ENCODE measurements around the gene ANKS4B. TPM values are rescaled to one million over a fixed set of nuclear protein-coding genes. Genes with fewer than 3 reads are reported as not detected.
"Not testable (repeated sequence)": the region's sequence is repeated elsewhere in the genome, so short reads cannot be mapped to it uniquely, and the experiment has no call there.

The ANKS4B gene
- polyA plus RNA-seq, 1 experiment = not detected

GRCh38 chr16:21189311-21189710 is 44.2 kb upstream of the ANKS4B start:
- no peaks in the 10 kb centered on the region for H3K36me3 ChIP-seq (ENCODE audit: control insufficient read depth, insufficient read depth, low read length)
- H3K4me3 ChIP-seq (ENCODE audit: low read depth, low read length) = no peak overlapping the region
- ChIA-PET POLR2A (no interaction called here), CTCF (interaction anchor here (0.7 to 4.3 kb wide), 24 partner anchors 7 to 1506 kb away, joined by 3 to 30 read pairs (median 6); partner anchors contain the start of genes CRYM and LDAF1)
- TF ChIP-seq CTCF (IDR thresholded peaks at IDR 0.05; ENCODE audit: insufficient read depth, low read depth, low read length) = no peak
- DNase-seq (ENCODE audit: low read depth) = no peak
- no peaks in the 10 kb centered on the region; the same call in 1 of the 2 replicates for H3K27me3 ChIP-seq (ENCODE audit: control insufficient read depth, insufficient read depth, low read length)

GRCh38 chr16:21190013-21190412 is 43.5 kb upstream of the ANKS4B start:
- TF ChIP-seq CTCF (IDR thresholded peaks at IDR 0.05; ENCODE audit: insufficient read depth, low read depth, low read length) = no peak
- no peaks in the 10 kb centered on the region; the same call in 1 of the 2 replicates for H3K27me3 ChIP-seq (ENCODE audit: control insufficient read depth, insufficient read depth, low read length)
- no peak for DNase-seq (ENCODE audit: low read depth)
- CTCF ChIA-PET = interaction anchor here (0.8 to 4.3 kb wide), 10 partner anchors 10 to 113 kb away, joined by 3 to 30 read pairs (median 10); partner anchors contain the start of gene CRYM
- H3K36me3 ChIP-seq (ENCODE audit: control insufficient read depth, insufficient read depth, low read length) = no peaks in the 10 kb centered on the region
- POLR2A ChIA-PET = no interaction called here
- no peak overlapping the region for H3K4me3 ChIP-seq (ENCODE audit: low read depth, low read length)

- ChIA-PET POLR2A (no interaction called here), CTCF (interaction anchor here (0.6 to 4.3 kb wide), 7 partner anchors 13 to 110 kb away, joined by 3 to 30 read pairs (median 3); no protein-coding TSS in a partner anchor)
- TF ChIP-seq CTCF (IDR thresholded peaks at IDR 0.05; ENCODE audit: insufficient read depth, low read depth, low read length) = no peak
- DNase-seq (ENCODE audit: low read depth) = no peak
- H3K27me3 ChIP-seq (ENCODE audit: control insufficient read depth, insufficient read depth, low read length) = no peaks in the 10 kb centered on the region; the same call in 1 of the 2 replicates
- H3K4me3 ChIP-seq (ENCODE audit: low read depth, low read length) = no peak overlapping the region
- no peaks in the 10 kb centered on the region for H3K36me3 ChIP-seq (ENCODE audit: control insufficient read depth, insufficient read depth, low read length)
Observed at GRCh38 chr16:21190599-21190998, 42.9 kb upstream of the ANKS4B start.

- CTCF ChIA-PET = interaction anchor here (1.3 to 1.9 kb wide), 3 partner anchors 10 to 107 kb away, joined by 3 to 10 read pairs (median 4); no protein-coding TSS in a partner anchor
- no peak for DNase-seq (ENCODE audit: low read depth)
- Histone ChIP-seq H3K4me3 (ENCODE audit: low read depth, low read length) (no peak overlapping the region), H3K27me3 (ENCODE audit: control insufficient read depth, insufficient read depth, low read length) (peaks cover 2% of the 10 kb centered on the region; the same call in 1 of the 2 replicates), H3K36me3 (ENCODE audit: control insufficient read depth, insufficient read depth, low read length) (no peaks in the 10 kb centered on the region)
- TF ChIP-seq CTCF (IDR thresholded peaks at IDR 0.05; ENCODE audit: insufficient read depth, low read depth, low read length) = no peak
- POLR2A ChIA-PET = no interaction called here
Observed at GRCh38 chr16:21192991-21193390, 40.5 kb upstream of the ANKS4B start.

GRCh38 chr16:21194771-21195301 is 38.7 kb upstream of the ANKS4B start:
- Histone ChIP-seq H3K36me3 (ENCODE audit: control insufficient read depth, insufficient read depth, low read length) (no peaks in the 10 kb centered on the region), H3K4me3 (ENCODE audit: low read depth, low read length) (no peak overlapping the region), H3K27me3 (ENCODE audit: control insufficient read depth, insufficient read depth, low read length) (peaks cover 3% of the 10 kb centered on the region; the same call in 1 of the 2 replicates)
- no peak for TF ChIP-seq CTCF (IDR thresholded peaks at IDR 0.05; ENCODE audit: insufficient read depth, low read depth, low read length)
- CTCF ChIA-PET = interaction anchor here (0.9 to 1.2 kb wide), 4 partner anchors 38 to 106 kb away, joined by 3 to 4 read pairs (median 4); no protein-coding TSS in a partner anchor
- no peak for DNase-seq (ENCODE audit: low read depth)
- POLR2A ChIA-PET = no interaction called here

GRCh38 chr16:21195330-21195729 is 38.2 kb upstream of the ANKS4B start:
- H3K36me3 ChIP-seq (ENCODE audit: control insufficient read depth, insufficient read depth, low read length); DNase-seq (ENCODE audit: low read depth); POLR2A ChIA-PET; H3K27me3 ChIP-seq (ENCODE audit: control insufficient read depth, insufficient read depth, low read length); H3K4me3 ChIP-seq (ENCODE audit: low read depth, low read length): not testable (repeated sequence)
- CTCF ChIA-PET = interaction anchor here (1.0 to 2.1 kb wide), 4 partner anchors 39 to 105 kb away, joined by 4 to 6 read pairs (median 4); no protein-coding TSS in a partner anchor
